ENCODE data around the gene MYCBPAP.

The MYCBPAP gene

GRCh38 chr17:50507871-50508572 is at the start of gene MYCBPAP:
Gene MYCBPAP, plus strand, starts transcription at chr17:50508439. Its CDS starts 236 bp downstream, at chr17:50508675.
- peak; percentile 87 for DNase-seq (ENCODE audit: low spot score)

- no peak for DNase-seq (ENCODE audit: low spot score)
These were observed 49.2 kb upstream of the MYCBPAP start for GRCh38 chr17:50458701-50459676.

GRCh38 chr17:50459756-50460155 is 48.5 kb upstream of the MYCBPAP start:
- DNase-seq (ENCODE audit: low spot score), result no peak

GRCh38 chr17:50460831-50461526 is 47.3 kb upstream of the MYCBPAP start:
- DNase-seq (ENCODE audit: low spot score), result no peak

GRCh38 chr17:50461550-50462132 is 46.6 kb upstream of the MYCBPAP start:
- DNase-seq (ENCODE audit: low spot score), result no peak

GRCh38 chr17:50462446-50462845 is 45.8 kb upstream of the MYCBPAP start:
- DNase-seq (ENCODE audit: low spot score), result no peak

GRCh38 chr17:50464121-50464520 is 44.1 kb upstream of the MYCBPAP start:
- DNase-seq (ENCODE audit: low spot score), result no peak

GRCh38 chr17:50464736-50465135 is 43.5 kb upstream of the MYCBPAP start:
- no peak for DNase-seq (ENCODE audit: low spot score)

- DNase-seq (ENCODE audit: low spot score), result no peak
These were observed 43.1 kb upstream of the MYCBPAP start for GRCh38 chr17:50465171-50465570.

- DNase-seq (ENCODE audit: low spot score), result no peak
These were observed 42.6 kb upstream of the MYCBPAP start for GRCh38 chr17:50465635-50466034.

- DNase-seq (ENCODE audit: low spot score), result no peak
These were observed 41.7 kb upstream of the MYCBPAP start for GRCh38 chr17:50466371-50467113.

- DNase-seq (ENCODE audit: low spot score), result no peak
These were observed 41.0 kb upstream of the MYCBPAP start for GRCh38 chr17:50467114-50467854.

- DNase-seq (ENCODE audit: low spot score), result no peak
These were observed 40.4 kb upstream of the MYCBPAP start for GRCh38 chr17:50467855-50468303.

- DNase-seq (ENCODE audit: low spot score), result no peak
These were observed 39.7 kb upstream of the MYCBPAP start, which contains the start of gene CHAD for GRCh38 chr17:50468304-50469207. Gene CHAD, minus strand, starts transcription at chr17:50468880. Its CDS starts 67 bp downstream, at chr17:50468813.

GRCh38 chr17:50469208-50469605 is 39.0 kb upstream of the MYCBPAP start:
- no peak for DNase-seq (ENCODE audit: low spot score)

- DNase-seq (ENCODE audit: low spot score), result no peak
These were observed 38.5 kb upstream of the MYCBPAP start for GRCh38 chr17:50469671-50470305.

- no peak for DNase-seq (ENCODE audit: low spot score)
These were observed 37.8 kb upstream of the MYCBPAP start for GRCh38 chr17:50470426-50470825.

- no peak for DNase-seq (ENCODE audit: low spot score)
These were observed 37.0 kb upstream of the MYCBPAP start for GRCh38 chr17:50471009-50471905.
